Neural cell (in vitro differentiated cells): ENCODE measurements around the gene RIBC2. TPM values are rescaled to one million over a fixed set of nuclear protein-coding genes. Genes with fewer than 3 reads are reported as not detected.
"Not testable (repeated sequence)": the region's sequence is repeated elsewhere in the genome, so short reads cannot be mapped to it uniquely, and the experiment has no call there.

Experiments
- H2AFZ ChIP-seq: fragments of 200-600, 300-800 bp; sonication (generic), shearing (Covaris generic); 2 replicates; pipeline ENCODE4 v1.6.0; 2014; ENCODE audit warnings: low read depth, mild to moderate bottlenecking, antibody characterized with exemption, low read length, moderate library complexity
- H3F3A ChIP-seq: fragments of 200-600 bp; shearing (Covaris generic); 2 replicates; pipeline ENCODE4 v1.6.1; 2016; ENCODE audit warnings: mild to moderate bottlenecking, moderate library complexity, mixed read lengths, antibody characterized with exemption, low read length; ENCODE audit not compliant: insufficient read depth, poor library complexity, severe bottlenecking
- H3K27ac ChIP-seq: fragments of 200-600, 300-800 bp; sonication (generic), shearing (Covaris generic); 2 replicates; pipeline ENCODE4 v1.5.1; 2014; ENCODE audit warnings: mild to moderate bottlenecking, low read length, moderate library complexity
- H3K27me3 ChIP-seq: fragments of 300-800, 200-600 bp; sonication (generic), shearing (Covaris generic); 2 replicates; pipeline ENCODE4 v1.6.0; 2014; ENCODE audit warnings: mild to moderate bottlenecking, low read depth, low read length, moderate library complexity; ENCODE audit not compliant: insufficient read depth
- H3K36me3 ChIP-seq: fragments of 300-800, 200-600 bp; sonication (generic), shearing (Covaris generic); 2 replicates; pipeline ENCODE4 v1.5.1; 2014; ENCODE audit warnings: mild to moderate bottlenecking, antibody characterized with exemption, low read length, moderate library complexity; ENCODE audit not compliant: insufficient read depth
- H3K4me2 ChIP-seq: fragments of 300-800, 200-600 bp; sonication (generic), shearing (Covaris generic); 2 replicates; pipeline ENCODE4 v1.6.0; 2014; ENCODE audit warnings: mild to moderate bottlenecking, low read length
- H3K4me3 ChIP-seq: fragments of 300-800, 200-600 bp; sonication (generic), shearing (Covaris generic); 2 replicates; pipeline ENCODE4 v1.5.1; 2014; ENCODE audit warnings: mild to moderate bottlenecking, low read length, moderate library complexity
- H3K79me2 ChIP-seq: fragments of 200-600 bp; shearing (Covaris generic); replicated peaks from 2 replicates; pipeline ENCODE4 v1.6.0; 2014; ENCODE audit warnings: mild to moderate bottlenecking, low read length, moderate library complexity; ENCODE audit not compliant: insufficient read depth
- H3K9ac ChIP-seq: fragments of 300-800, 200-600 bp; sonication (generic), shearing (Covaris generic); 2 replicates; pipeline ENCODE4 v1.6.1; 2016; ENCODE audit warnings: mild to moderate bottlenecking, low read length, mixed read lengths
- H3K9me2 ChIP-seq: fragments of 200-600 bp; shearing (Covaris generic); 2 replicates; pipeline ENCODE4 v1.6.1; 2016; ENCODE audit warnings: mild to moderate bottlenecking, low read length, mixed read lengths; ENCODE audit not compliant: insufficient read depth
- H3K9me3 ChIP-seq: fragments of 200-600, 300-800 bp; sonication (generic), shearing (Covaris generic); 2 replicates; pipeline ENCODE4 v1.6.1; 2016; ENCODE audit warnings: mild to moderate bottlenecking, mixed run types, low read length, moderate library complexity, mixed read lengths
- H4K20me1 ChIP-seq: fragments of 200-600 bp; shearing (Covaris generic); 2 replicates; pipeline ENCODE4 v1.6.1; 2016; ENCODE audit warnings: mild to moderate bottlenecking, mixed run types; ENCODE audit not compliant: insufficient read depth
- CTCF ChIP-seq: fragments of 450-650 bp; IDR thresholded peaks from 2 replicates; pipeline ENCODE4 v1.5.1; 2014; ENCODE audit warnings: antibody characterized with exemption, mild to moderate bottlenecking, moderate library complexity; ENCODE audit not compliant: poor library complexity, severe bottlenecking
- EP300 ChIP-seq: fragments of 450-650 bp; conservative IDR thresholded peaks from 2 replicates; pipeline ENCODE4 v1.6.1; 2014; ENCODE audit warnings: antibody characterized with exemption, mild to moderate bottlenecking, moderate library complexity; ENCODE audit not compliant: poor library complexity, severe bottlenecking
- EZH2 ChIP-seq: fragments of 200-600, 300-800 bp; shearing (Covaris generic), sonication (generic); IDR thresholded peaks from 2 replicates; pipeline ENCODE4 v1.6.1; 2014; ENCODE audit warnings: antibody characterized with exemption, low read length, borderline replicate concordance, mild to moderate bottlenecking; ENCODE audit not compliant: insufficient read depth, poor library complexity, severe bottlenecking
- MXI1 ChIP-seq: fragments of 450-650 bp; conservative IDR thresholded peaks from 2 replicates; pipeline ENCODE4 v1.6.1; 2014; ENCODE audit warnings: antibody characterized with exemption, mild to moderate bottlenecking; ENCODE audit not compliant: poor library complexity, severe bottlenecking
- POLR2AphosphoS5 ChIP-seq: IDR thresholded peaks from 2 replicates; pipeline ENCODE4 v1.6.1; 2012
- RAD21 ChIP-seq: fragments of 450-650 bp; conservative IDR thresholded peaks from 2 replicates; pipeline ENCODE4 v1.6.1; 2014; ENCODE audit warnings: antibody characterized with exemption, mild to moderate bottlenecking, moderate library complexity
- REST ChIP-seq: IDR thresholded peaks from 2 replicates; pipeline ENCODE4 v1.6.1; 2012; ENCODE audit warnings: borderline replicate concordance
- SMC3 ChIP-seq: fragments of 450-650 bp; conservative IDR thresholded peaks from 2 replicates; pipeline ENCODE4 v1.6.1; 2014; ENCODE audit warnings: antibody characterized with exemption, mild to moderate bottlenecking, moderate library complexity; ENCODE audit not compliant: poor library complexity
- TAF1 ChIP-seq: IDR thresholded peaks from 2 replicates; pipeline ENCODE4 v1.6.1; 2012; ENCODE audit warnings: low read depth
- polyA plus RNA-seq: library from polyadenylated mRNA; depleted of rRNA; stranded (reverse); fragments of >200 nt; gene quantifications from 2 replicates; pipeline ENCODE4 v1.2.3, GENCODE V29; 2014

The RIBC2 gene
- polyA plus RNA-seq, 1 donor from 2014 or later: not detected

- Histone ChIP-seq H3K27ac (no peak overlapping the region), H3K9ac (no peak overlapping the region), H3K36me3 (no peaks in the 10 kb centered on the region), H2AFZ (no peak overlapping the region), H3K79me2 (no peaks in the 10 kb centered on the region), H3K9me3 (no peaks in the 10 kb centered on the region), H3K9me2 (no peaks in the 10 kb centered on the region), H3F3A (no peaks in the 10 kb centered on the region), H3K4me3 (no peak overlapping the region), H3K27me3 (no peaks in the 10 kb centered on the region), H4K20me1 (no peaks in the 10 kb centered on the region), H3K4me2 (no peak overlapping the region)
- TF ChIP-seq RAD21 (no peak), REST (no peak)
These were observed 47.0 kb downstream of the RIBC2 start for GRCh38 chr22:45460288-45461109.

DNA sequence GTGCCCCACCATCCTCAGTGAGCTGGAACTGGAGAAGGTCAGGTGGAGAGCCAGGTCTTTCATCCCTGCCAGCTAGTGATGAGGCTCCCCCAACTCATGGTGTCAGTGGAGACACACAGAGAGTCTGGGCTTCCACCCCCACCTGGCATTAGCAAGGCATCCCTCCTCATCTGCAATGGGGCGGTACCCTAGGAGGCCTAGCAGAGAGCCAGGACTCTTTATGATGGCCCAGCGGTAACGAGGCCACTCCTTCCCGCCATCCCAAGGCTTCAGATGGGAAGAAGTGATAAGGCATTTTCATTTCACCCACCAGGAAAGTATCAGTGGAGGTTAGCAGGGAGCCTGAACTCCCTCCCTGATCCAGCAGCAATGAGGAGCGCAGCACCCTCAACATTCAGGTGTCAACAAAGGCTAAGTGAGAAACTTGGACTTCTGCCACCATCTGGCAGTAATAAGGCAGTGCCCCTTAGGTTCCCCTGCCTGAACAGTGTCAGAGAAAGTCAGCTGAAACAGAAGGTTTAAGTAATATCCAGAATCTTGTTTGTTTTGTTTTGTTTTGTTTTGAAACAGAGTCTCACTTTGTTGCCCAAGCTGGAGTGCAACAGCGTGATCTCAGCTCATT lies 48.7 kb downstream of the RIBC2 start:
- no peak for TF ChIP-seq CTCF
- TF ChIP-seq SMC3: no peak
- TF ChIP-seq MXI1: no peak
- no peak for TF ChIP-seq TAF1
- TF ChIP-seq EZH2: no peak
- TF ChIP-seq EP300: no peak
- no peak for TF ChIP-seq RAD21
- no peak for TF ChIP-seq POLR2AphosphoS5
- TF ChIP-seq REST: no peak
- Histone ChIP-seq H4K20me1 (no peaks in the 10 kb centered on the region), H3K27ac (no peak overlapping the region), H3K9ac (no peak overlapping the region), H3F3A (no peaks in the 10 kb centered on the region), H3K9me3 (no peaks in the 10 kb centered on the region), H2AFZ (no peak overlapping the region), H3K9me2 (no peaks in the 10 kb centered on the region), H3K4me3 (no peak overlapping the region), H3K79me2 (no peaks in the 10 kb centered on the region), H3K4me2 (no peak overlapping the region), H3K27me3 (no peaks in the 10 kb centered on the region), H3K36me3 (no peaks in the 10 kb centered on the region)

DNA sequence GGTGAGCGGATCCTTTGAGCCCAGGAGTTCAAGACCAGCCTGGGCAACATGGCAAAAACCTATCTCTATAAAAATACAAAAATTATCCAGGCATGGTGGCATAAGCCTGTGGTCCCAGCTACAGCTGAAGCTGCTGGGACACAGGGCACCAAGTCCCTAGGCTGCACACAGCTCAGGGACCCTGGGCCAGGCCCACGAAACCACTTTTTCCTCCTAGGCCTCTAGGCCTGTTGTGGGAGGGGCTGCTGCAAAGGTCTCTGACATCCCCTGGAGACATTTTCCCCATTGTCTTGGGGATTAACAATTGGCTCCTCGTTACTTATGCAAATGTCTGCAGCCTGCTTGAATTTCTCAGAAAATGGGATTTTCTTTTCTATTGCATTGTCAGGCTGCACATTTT lies 50.2 kb downstream of the RIBC2 start:
- H3K36me3 ChIP-seq, H3K9me2 ChIP-seq, H3K27me3 ChIP-seq, H3K9ac ChIP-seq, H4K20me1 ChIP-seq, H2AFZ ChIP-seq, H3K4me2 ChIP-seq, H3K27ac ChIP-seq, H3K79me2 ChIP-seq, H3K4me3 ChIP-seq, H3K9me3 ChIP-seq, H3F3A ChIP-seq: not testable (repeated sequence)
